ENCODE results near the gene MELK.
"Not testable (repeated sequence)": the region's sequence is repeated elsewhere in the genome, so short reads cannot be mapped to it uniquely, and the experiment has no call there.

MELK gene

GRCh38 chr9:36572515-36573418 lies at the start of gene MELK:
Gene MELK, plus strand, starts transcription at chr9:36572895. Its CDS starts 8,787 bp downstream, at chr9:36581682.
- DNase-seq (ENCODE audit: low read depth in 2 of 2) = peak; percentile 77 to 78
- H3K4me3 ChIP-seq (replicated peaks in 1 of 2; ENCODE audit: low read depth in 2 of 2, low read length in 2 of 2) = peak within 1 kb of the TSS; percentile 82 to 88

GRCh38 chr9:36530224-36530623 lies 42.5 kb upstream of the MELK start:
- TF ChIP-seq, protein P1, sequence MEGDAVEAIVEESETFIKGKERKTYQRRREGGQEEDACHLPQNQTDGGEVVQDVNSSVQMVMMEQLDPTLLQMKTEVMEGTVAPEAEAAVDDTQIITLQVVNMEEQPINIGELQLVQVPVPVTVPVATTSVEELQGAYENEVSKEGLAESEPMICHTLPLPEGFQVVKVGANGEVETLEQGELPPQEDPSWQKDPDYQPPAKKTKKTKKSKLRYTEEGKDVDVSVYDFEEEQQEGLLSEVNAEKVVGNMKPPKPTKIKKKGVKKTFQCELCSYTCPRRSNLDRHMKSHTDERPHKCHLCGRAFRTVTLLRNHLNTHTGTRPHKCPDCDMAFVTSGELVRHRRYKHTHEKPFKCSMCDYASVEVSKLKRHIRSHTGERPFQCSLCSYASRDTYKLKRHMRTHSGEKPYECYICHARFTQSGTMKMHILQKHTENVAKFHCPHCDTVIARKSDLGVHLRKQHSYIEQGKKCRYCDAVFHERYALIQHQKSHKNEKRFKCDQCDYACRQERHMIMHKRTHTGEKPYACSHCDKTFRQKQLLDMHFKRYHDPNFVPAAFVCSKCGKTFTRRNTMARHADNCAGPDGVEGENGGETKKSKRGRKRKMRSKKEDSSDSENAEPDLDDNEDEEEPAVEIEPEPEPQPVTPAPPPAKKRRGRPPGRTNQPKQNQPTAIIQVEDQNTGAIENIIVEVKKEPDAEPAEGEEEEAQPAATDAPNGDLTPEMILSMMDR (IDR thresholded peaks at IDR 0.05; ENCODE audit: low read depth, low read length) = no peak
- H3K4me3 ChIP-seq (replicated peaks in 1 of 2; ENCODE audit: low read depth in 2 of 2, low read length in 2 of 2) = no peak overlapping the region
- DNase-seq (ENCODE audit: low read depth in 2 of 2) = no peak

More at GRCh38 chr9:36572515-36573418, at the start of gene MELK:
- TF ChIP-seq, protein P1 (IDR thresholded peaks at IDR 0.05; ENCODE audit: low read depth, low read length) = no peak

- no peak overlapping the region for H3K4me3 ChIP-seq (replicated peaks in 1 of 2; ENCODE audit: low read depth in 2 of 2, low read length in 2 of 2)
- DNase-seq (ENCODE audit: low read depth in 2 of 2) = no peak
- TF ChIP-seq, protein P1 (IDR thresholded peaks at IDR 0.05; ENCODE audit: low read depth, low read length) = no peak
Measured at GRCh38 chr9:36532353-36532752, 40.3 kb upstream of the MELK start.

GRCh38 chr9:36533726-36534125 lies 39.0 kb upstream of the MELK start:
- H3K4me3 ChIP-seq (replicated peaks in 1 of 2; ENCODE audit: low read depth in 2 of 2, low read length in 2 of 2); DNase-seq (ENCODE audit: low read depth in 2 of 2): not testable (repeated sequence)

DNA sequence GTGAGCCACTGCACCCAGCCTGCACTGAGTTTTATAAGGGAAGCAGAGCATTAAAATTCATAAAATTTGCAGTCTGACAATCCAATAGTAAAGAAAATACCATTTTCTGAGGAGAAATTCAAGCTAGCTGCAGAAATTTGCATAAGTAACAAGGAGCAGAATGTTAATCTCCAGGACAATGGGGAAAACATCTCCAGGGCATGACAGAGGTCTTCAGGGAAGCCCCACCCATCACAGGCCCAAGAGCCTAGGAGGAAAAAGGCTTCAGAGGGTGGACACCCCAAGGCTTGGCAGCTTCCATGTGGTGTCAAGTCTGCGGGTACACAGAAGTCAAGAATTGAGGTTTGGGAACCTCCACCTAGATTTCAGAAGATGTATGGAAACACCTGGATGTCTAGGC lies 37.6 kb upstream of the MELK start:
- H3K4me3 ChIP-seq (replicated peaks in 1 of 2; ENCODE audit: low read depth in 2 of 2, low read length in 2 of 2) = no peak overlapping the region
- TF ChIP-seq, protein P1 (IDR thresholded peaks at IDR 0.05; ENCODE audit: low read depth, low read length) = no peak
- no peak for DNase-seq (ENCODE audit: low read depth in 2 of 2)

- TF ChIP-seq, protein P1 (IDR thresholded peaks at IDR 0.05; ENCODE audit: low read depth, low read length) = no peak
- H3K4me3 ChIP-seq (replicated peaks in 1 of 2; ENCODE audit: low read depth in 2 of 2, low read length in 2 of 2) = no peak overlapping the region
- DNase-seq (ENCODE audit: low read depth in 2 of 2) = no peak
Measured at GRCh38 chr9:36537861-36538260, 34.8 kb upstream of the MELK start.

DNA sequence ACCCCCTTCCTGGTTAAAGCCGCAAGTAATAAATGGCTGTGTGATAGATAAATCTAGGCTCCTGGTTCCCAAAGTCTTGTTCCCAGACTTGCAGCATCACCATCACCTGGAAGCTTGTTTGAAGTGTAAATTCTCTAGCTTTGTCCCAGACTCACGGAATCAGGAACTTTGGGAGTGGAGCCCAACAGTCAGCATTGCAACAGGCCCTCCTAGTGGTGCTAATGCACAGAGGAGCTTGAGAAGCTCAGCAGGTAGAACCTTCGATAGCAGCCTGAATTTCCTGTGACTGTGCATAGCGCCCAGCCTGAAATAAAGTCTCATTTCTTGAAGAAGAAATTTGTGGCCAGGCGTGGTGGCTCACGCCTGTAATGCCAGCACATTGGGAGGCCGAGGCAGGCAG lies 30.3 kb upstream of the MELK start:
- H3K4me3 ChIP-seq (replicated peaks in 1 of 2; ENCODE audit: low read depth in 2 of 2, low read length in 2 of 2) = no peak overlapping the region
- no peak for DNase-seq (ENCODE audit: low read depth in 2 of 2)

More for the DNA sequence above, 30.3 kb upstream of the MELK start:
- TF ChIP-seq, protein P1 (IDR thresholded peaks at IDR 0.05; ENCODE audit: low read depth, low read length) = no peak
